Loucy (cell line): ENCODE data around the gene COA1.

Source experiments
- CTCF ChIP-seq: fragments of 200-600 bp; sonication (generic); conservative IDR thresholded peaks from 2 replicates; pipeline ENCODE4 v1.5.1; 2014; ENCODE audit warnings: mild to moderate bottlenecking, antibody characterized with exemption, low read length
- EZH2phosphoT487 ChIP-seq: fragments of 200-600 bp; IDR thresholded peaks from 2 replicates; pipeline ENCODE4 v1.6.1; 2018; ENCODE audit warnings: antibody characterized with exemption, mild to moderate bottlenecking, moderate library complexity, borderline replicate concordance

DNA sequence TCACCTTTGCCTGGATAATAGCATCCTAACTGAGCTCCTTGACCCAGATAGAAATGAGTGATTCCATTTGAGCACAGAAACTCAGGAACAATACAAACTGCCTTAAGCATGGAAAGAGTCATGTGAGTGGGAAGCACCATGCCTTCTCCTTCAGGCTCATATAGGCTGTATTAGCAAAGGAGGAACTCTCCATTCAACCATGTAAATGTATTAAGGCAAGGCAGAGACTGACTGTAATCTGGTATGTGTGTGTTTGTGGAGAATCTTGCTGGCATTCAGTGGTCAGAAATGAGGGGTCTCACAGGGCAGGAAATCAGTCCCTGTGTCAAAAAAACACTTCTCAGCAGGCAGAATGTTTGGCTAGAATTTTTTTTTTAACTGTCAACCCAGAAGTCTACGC lies 40.2 kb downstream of the COA1 start:
- TF ChIP-seq CTCF (no peak), EZH2phosphoT487 (no peak)
